Esophagus muscularis mucosa (tissue), 4 donors: ENCODE measurements around the gene LCE6A. TPM values are rescaled to one million over a fixed set of nuclear protein-coding genes. Genes with fewer than 3 reads are reported as not detected.

Experiments
- DNase-seq: peaks from one replicate; pipeline ENCODE4 v3.0.0-alpha.2; 2017; ENCODE audit errors: extremely low spot score
- H3K27ac ChIP-seq, 4 donors: fragments of 200-600 bp; sonication (generic); replicated peaks in 1 of 4; 1 replicate in 3 of 4; 2 replicates in 1 of 4; pipeline ENCODE4 v1.5.1; 2016 to 2019; ENCODE audit warnings: mild to moderate bottlenecking in 1 of 4
- H3K27me3 ChIP-seq, 4 donors: fragments of 200-600 bp; sonication (generic); one replicate each; pipeline versions ENCODE4 v1.5.1 to v1.6.0; 2016 to 2019
- H3K36me3 ChIP-seq, 4 donors: fragments of 200-600 bp; sonication (generic); one replicate each; pipeline ENCODE4 v1.5.1; 2016 to 2019
- H3K4me1 ChIP-seq, 4 donors: fragments of 200-600 bp; sonication (generic); one replicate each; pipeline ENCODE4 v1.5.1; 2016 to 2019
- H3K4me3 ChIP-seq, 4 donors: fragments of 200-600 bp; sonication (generic); 1 replicate in 2 of 4; 2 replicates in 2 of 4; pipeline ENCODE4 v1.5.1; 2016 to 2019; ENCODE audit warnings: mild to moderate bottlenecking in 4 of 4, moderate library complexity in 1 of 4
- H3K9me3 ChIP-seq, 4 donors: fragments of 200-600 bp; sonication (generic); 1 replicate in 3 of 4; 2 replicates in 1 of 4; pipeline ENCODE4 v1.5.1; 2016 to 2019
- CTCF ChIP-seq, 3 experiments: fragments of 200-600 bp in 2 of 3; fragments of 450-650 bp in 1 of 3; sonication (generic) in 2 of 3; IDR thresholded peaks; one replicate each; pipeline ENCODE4 v1.5.1; 2017 to 2019; ENCODE audit warnings: antibody characterized with exemption in 3 of 3, mild to moderate bottlenecking in 2 of 3, moderate library complexity in 1 of 3
- EP300 ChIP-seq: sonication (generic); formaldehyde crosslinking; IDR thresholded peaks from one replicate; pipeline ENCODE4 v1.6.1; 2017; ENCODE audit warnings: antibody characterized with exemption
- POLR2A ChIP-seq: fragments of 450-650 bp; IDR thresholded peaks from one replicate; pipeline ENCODE4 v1.6.1; 2017; ENCODE audit warnings: antibody characterized with exemption, moderate library complexity, mild to moderate bottlenecking, low read depth
- POLR2AphosphoS5 ChIP-seq, 2 donors: sonication (generic); formaldehyde crosslinking; IDR thresholded peaks; one replicate each; pipeline ENCODE4 v1.6.1; 2017; ENCODE audit warnings: antibody characterized with exemption in 2 of 2
- WGBS: methylation state at CpG from one replicate; pipeline ENCODE4 v1.1.5; 2018; 5-methylcytosine and 5-hydroxymethylcytosine counted together
- intact Hi-C: fragments of 100-400 bp; cut with DNase I; formaldehyde crosslinking; loops from one replicate; pipeline ENCODE4 v1.15.1; 2023
- total RNA-seq, 4 donors: library from RNA; depleted of rRNA; stranded (reverse); fragments of >200 nt; gene quantifications; one replicate each; pipeline versions ENCODE4 v1.1.0 to v1.2.1, GENCODE V29; 2016

LCE6A gene
- total RNA-seq, 4 donors from 2014 or later: not detected

- H3K4me3 ChIP-seq: no peak within 1 kb of the TSS
- 73% methylated on average over 3 of the region's 3 CpGs for WGBS
- H3K27me3 ChIP-seq: no peaks in the 10 kb centered on the region
- H3K27ac ChIP-seq: no peak within 1 kb of the TSS
- intact Hi-C loops: no loop called here
- DNase-seq: peak; percentile 55
- H3K4me1 ChIP-seq: peaks cover 0 to 33% (median 23%) of the 10 kb centered on the region in 4 donors
- H3K9me3 ChIP-seq: no peaks in the 10 kb centered on the region
- no peaks in the 10 kb centered on the region for H3K36me3 ChIP-seq
- TF ChIP-seq POLR2A (no peak), CTCF (IDR thresholded peaks at IDR 0.05) (no peak), POLR2AphosphoS5 (IDR thresholded peaks at IDR 0.05) (no peak), EP300 (no peak)
Observed at GRCh38 chr1:152859696-152860095, 17.0 kb downstream of the LCE6A start, which contains the start of gene LCE7A. LCE7A (plus strand) TSS chr1:152859996; CDS start chr1:152860698, 702 bp downstream.

GRCh38 chr1:152860129-152860528 lies 17.5 kb downstream of the LCE6A start:
- H3K9me3 ChIP-seq: no peaks in the 10 kb centered on the region
- WGBS: 81% methylated on average over 3 of the region's 3 CpGs
- H3K27me3 ChIP-seq: no peaks in the 10 kb centered on the region
- DNase-seq: peak; percentile 45
- peaks cover 0 to 33% (median 23%) of the 10 kb centered on the region in 4 donors for H3K4me1 ChIP-seq
- H3K27ac ChIP-seq: no peak overlapping the region
- TF ChIP-seq CTCF (IDR thresholded peaks at IDR 0.05) (no peak), EP300 (no peak), POLR2AphosphoS5 (IDR thresholded peaks at IDR 0.05) (no peak), POLR2A (no peak)
- intact Hi-C loops: no loop called here
- H3K36me3 ChIP-seq: no peaks in the 10 kb centered on the region
- H3K4me3 ChIP-seq: no peak overlapping the region

GRCh38 chr1:152861374-152861773 lies 18.7 kb downstream of the LCE6A start:
- peaks cover 0 to 33% (median 23%) of the 10 kb centered on the region in 4 donors for H3K4me1 ChIP-seq
- no peak overlapping the region for H3K4me3 ChIP-seq
- 84% methylated on average over 4 of the region's 4 CpGs for WGBS
- no peak overlapping the region for H3K27ac ChIP-seq
- H3K27me3 ChIP-seq: no peaks in the 10 kb centered on the region
- DNase-seq: peak; percentile 68
- intact Hi-C loops: no loop called here
- TF ChIP-seq POLR2AphosphoS5 (IDR thresholded peaks at IDR 0.05) (no peak), CTCF (IDR thresholded peaks at IDR 0.05) (no peak), EP300 (no peak), POLR2A (no peak)
- no peaks in the 10 kb centered on the region for H3K9me3 ChIP-seq
- no peaks in the 10 kb centered on the region for H3K36me3 ChIP-seq

- Histone ChIP-seq H3K4me1 (peaks cover 0 to 33% (median 23%) of the 10 kb centered on the region in 4 donors), H3K36me3 (no peaks in the 10 kb centered on the region), H3K9me3 (no peaks in the 10 kb centered on the region), H3K4me3 (no peak overlapping the region), H3K27ac (no peak overlapping the region), H3K27me3 (no peaks in the 10 kb centered on the region)
- TF ChIP-seq EP300: no peak
- TF ChIP-seq POLR2AphosphoS5 (IDR thresholded peaks at IDR 0.05): no peak
- TF ChIP-seq CTCF (IDR thresholded peaks at IDR 0.05): no peak
- TF ChIP-seq POLR2A: no peak
- no peak for DNase-seq
- intact Hi-C loops: no loop called here
Observed at GRCh38 chr1:152864443-152864842, 21.8 kb downstream of the LCE6A start.

GRCh38 chr1:152866321-152866720 lies 23.7 kb downstream of the LCE6A start:
- TF ChIP-seq EP300: no peak
- no peak for TF ChIP-seq POLR2AphosphoS5 (IDR thresholded peaks at IDR 0.05)
- no peak for TF ChIP-seq CTCF (IDR thresholded peaks at IDR 0.05)
- DNase-seq: peak; percentile 4
- Histone ChIP-seq H3K36me3 (no peaks in the 10 kb centered on the region), H3K9me3 (no peaks in the 10 kb centered on the region), H3K4me3 (no peak overlapping the region), H3K27me3 (no peaks in the 10 kb centered on the region), H3K27ac (no peak overlapping the region), H3K4me1 (peaks cover 0 to 20% (median 15%) of the 10 kb centered on the region in 4 donors)
- WGBS: 88% methylated on average over 2 of the region's 2 CpGs
- intact Hi-C loops: no loop called here
